ENCODE measurements around the gene RFX2.
"Not testable (repeated sequence)": the region's sequence is repeated elsewhere in the genome, so short reads cannot be mapped to it uniquely, and the experiment has no call there.

The RFX2 gene

DNA sequence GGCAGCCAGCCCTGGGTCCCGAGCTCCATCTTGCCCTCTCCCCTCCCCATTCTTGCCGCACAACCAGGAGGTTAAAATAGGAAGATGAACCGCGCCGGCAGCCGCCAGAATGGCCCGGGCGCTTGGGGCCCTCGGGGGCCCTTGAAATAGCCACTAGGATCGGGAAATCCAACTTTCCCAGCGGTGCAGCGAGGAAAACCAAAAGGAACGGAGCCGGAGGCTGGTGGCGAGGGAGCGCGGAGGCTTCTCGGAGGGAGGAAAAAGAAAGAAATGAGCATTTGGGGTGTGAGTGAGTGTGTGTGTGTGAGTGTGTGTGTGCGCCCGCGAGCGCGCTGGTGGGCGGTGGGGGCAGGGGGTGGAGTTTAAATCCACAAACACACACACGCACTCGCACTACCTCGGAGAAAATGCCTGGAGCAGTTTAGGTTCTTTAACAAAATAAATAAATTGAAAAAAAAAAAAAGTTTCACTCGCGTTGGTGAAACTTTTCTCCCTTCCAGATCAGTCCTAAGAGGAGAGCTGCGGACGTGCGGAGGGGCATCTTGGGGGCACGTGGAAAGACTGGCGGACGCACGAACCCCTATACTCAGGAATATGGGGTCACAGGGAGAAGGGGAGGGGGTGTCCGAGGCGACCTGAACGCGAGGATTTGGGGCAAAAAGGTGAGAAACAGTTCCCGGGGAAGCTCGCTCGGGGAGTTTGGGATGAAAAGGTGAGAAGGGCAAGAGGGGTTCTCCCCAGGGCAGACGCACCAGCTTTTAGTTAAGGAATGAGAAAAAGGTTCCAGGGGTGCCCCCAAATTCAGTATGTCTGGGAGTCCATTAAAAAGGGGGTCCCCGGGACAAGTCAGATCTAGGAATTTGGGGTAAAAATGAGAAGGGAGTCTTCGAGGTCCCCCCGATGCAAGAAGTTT is 1.3 kb downstream of the RFX2 start:
- DNase-seq = peak; percentile 37
- in situ Hi-C loops (cut with HindIII; ENCODE audit: low pct_ligation_motif_present, low pct_unique_long_range_greater_than_20kb, low sequenced_read_pairs) = no loop called here

DNA sequence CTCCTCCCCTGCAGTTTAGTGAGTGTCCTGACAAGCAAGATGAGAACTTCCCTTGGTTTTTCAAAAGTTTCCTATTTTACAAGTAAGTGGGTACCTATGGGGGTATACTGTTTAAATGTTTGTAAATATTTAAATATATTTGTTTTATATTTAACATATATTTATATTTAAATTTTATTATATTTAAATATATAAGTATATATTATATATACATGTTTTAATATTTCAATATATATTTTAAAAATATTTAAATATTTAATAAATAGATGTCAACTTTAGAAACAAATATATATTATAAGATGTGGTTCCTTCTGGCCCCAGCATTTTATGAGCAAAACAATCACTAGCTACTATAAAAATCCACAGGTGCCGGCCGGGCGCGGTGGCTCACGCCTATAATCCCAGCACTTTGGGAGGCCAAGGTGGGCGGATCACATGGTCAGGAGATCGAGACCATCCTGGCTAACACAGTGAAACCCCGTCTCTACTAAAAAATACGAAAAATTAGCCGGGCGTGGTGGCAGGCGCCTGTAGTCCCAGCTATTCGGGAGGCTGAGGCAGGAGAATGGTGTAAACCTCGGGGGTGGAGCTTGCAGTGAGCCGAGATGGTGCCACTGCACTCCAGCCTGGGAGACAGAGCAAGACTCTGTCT is 3.5 kb downstream of the RFX2 start:
- DNase-seq; in situ Hi-C loops (cut with HindIII; ENCODE audit: low pct_ligation_motif_present, low pct_unique_long_range_greater_than_20kb, low sequenced_read_pairs): not testable (repeated sequence)

DNA sequence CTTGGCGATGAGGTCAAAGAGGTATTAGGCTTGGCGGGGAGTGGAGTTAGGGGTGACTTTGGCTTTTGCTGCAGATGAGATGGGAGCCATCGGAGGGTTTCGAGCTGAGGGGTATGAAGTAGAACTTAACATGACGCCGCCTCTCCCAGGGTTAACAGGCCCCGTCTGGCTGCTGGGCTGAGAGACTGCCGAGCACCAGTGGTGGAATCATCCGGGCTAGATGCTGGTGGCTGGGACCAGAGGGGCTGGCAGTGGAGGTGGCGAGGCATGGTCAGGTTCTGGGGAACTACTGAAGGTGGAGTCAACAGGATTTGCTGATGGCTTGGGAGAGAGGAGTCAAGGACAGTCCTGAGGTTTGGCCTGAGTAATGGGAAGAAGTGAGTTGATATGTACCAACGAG is 4.9 kb downstream of the RFX2 start:
- in situ Hi-C loops (cut with HindIII; ENCODE audit: low pct_ligation_motif_present, low pct_unique_long_range_greater_than_20kb, low sequenced_read_pairs) = no loop called here
- no peak for DNase-seq

DNA sequence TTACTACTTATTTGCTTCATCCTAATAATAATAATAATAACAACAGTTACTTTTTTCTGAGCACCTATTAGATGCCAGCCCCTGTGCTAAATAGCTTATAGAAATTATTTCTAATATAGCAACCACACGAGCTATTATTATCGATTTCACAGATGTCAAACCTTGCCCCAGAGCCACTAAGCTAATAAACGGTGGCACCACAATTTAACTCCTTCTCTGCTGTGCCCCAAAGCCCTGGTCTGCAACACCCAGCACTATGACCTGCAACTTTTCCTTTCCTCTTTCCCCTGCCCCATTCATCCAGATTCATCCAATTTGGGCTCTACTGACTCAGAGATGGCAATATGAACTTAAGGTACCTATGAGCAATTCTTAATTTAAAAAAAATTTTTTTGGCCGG is 6.4 kb downstream of the RFX2 start:
- DNase-seq = no peak
- in situ Hi-C loops (cut with HindIII; ENCODE audit: low pct_ligation_motif_present, low pct_unique_long_range_greater_than_20kb, low sequenced_read_pairs) = no loop called here

DNA sequence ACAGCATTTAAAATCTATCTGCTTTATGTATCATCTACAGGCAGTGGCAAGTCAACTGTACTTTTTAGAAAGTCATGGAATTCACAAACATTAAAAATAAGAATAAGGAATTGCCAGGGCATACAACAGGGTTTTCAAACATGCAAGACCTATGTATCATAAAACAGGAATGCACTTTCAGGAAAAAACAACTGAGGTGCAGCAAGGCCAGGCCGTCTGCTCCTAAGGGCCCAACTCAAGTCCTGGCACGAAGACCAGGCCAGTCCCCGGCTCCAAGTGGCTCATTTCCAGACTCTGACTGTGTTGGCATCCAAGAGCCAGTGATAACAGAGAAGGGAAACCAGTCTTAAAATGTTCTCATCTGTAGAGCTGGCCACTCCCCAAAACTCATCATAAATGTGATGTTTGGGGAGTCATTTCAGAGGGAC is 7.1 kb downstream of the RFX2 start:
- no peak for DNase-seq
- in situ Hi-C loops (cut with HindIII; ENCODE audit: low pct_ligation_motif_present, low pct_unique_long_range_greater_than_20kb, low sequenced_read_pairs) = no loop called here

DNA sequence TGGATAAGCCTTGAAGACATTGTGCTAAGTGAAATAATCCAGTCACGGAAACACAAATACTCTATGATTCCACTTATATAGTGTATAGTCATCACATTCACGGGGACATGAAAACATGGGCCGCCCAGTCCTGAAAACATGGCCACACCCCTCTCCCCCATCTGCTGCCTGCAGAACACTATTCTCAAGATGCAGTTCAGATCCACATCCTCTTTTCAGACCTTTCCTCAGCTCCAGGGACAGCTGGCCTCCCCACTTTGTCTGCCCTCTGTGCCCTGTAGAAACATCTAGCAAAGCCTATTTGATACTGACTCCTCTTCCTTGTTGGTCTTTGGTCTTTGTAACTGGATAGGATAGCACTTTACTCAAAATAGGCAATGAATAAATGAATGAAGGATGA is 8.3 kb downstream of the RFX2 start:
- in situ Hi-C loops (cut with HindIII; ENCODE audit: low pct_ligation_motif_present, low pct_unique_long_range_greater_than_20kb, low sequenced_read_pairs) = no loop called here
- no peak for DNase-seq

DNA sequence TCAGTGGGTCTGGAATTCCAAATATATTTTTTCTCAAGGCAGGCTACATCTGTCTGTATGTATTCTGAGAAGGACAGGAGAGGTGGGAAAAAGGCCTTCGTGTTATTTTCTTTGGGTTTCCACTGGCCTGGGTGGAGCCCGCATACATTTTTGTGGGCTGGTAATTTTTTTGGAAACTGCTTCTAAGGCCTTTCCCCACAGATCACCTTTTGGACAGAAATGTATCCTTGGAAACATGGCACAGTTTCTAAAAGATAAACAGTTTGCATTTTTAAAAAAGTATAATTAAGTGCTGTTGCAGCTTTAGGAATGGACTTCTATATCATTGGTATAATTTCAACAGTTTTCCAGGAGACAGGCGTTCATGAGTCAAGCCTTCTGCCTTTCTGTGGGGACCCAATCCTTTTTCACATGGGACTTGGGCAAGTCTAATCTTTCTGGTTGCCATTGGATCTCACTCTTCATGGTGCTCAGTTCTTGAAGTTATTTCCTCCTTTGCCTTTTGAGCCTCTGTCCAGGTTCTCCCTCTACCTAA is 8.9 kb downstream of the RFX2 start:
- DNase-seq = no peak
- in situ Hi-C loops (cut with HindIII; ENCODE audit: low pct_ligation_motif_present, low pct_unique_long_range_greater_than_20kb, low sequenced_read_pairs) = no loop called here

DNA sequence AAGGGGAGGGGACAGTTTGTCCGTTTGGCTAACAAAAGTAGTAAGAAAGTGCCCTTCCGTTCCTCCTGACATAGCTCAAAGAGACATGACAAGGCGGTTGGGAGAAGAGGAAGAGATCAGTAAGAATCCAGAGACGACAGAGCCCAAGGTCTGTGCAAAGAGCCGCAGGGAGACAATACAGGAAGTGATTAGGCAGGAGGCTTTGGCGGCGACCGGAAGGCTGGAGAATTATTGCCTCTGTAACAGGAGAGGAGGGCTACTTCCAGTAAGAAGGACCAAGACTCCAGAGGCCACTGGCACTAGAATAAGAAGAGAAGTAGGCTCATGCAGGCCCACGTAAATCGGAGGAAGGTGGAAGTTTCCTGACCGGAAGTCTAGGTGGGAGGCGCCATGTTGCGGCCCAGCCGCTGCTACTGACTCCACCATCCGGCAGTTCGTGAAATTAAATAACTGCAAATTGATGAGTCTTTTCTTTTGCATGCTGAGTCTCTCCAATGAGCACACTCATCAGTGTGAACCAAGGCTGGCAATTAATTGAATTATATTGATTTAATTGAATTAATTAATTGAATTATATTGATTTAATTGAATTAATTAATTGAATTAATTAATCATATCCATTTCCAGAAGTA is 9.9 kb downstream of the RFX2 start:
- no peak for DNase-seq
- in situ Hi-C loops (cut with HindIII; ENCODE audit: low pct_ligation_motif_present, low pct_unique_long_range_greater_than_20kb, low sequenced_read_pairs) = no loop called here

DNA sequence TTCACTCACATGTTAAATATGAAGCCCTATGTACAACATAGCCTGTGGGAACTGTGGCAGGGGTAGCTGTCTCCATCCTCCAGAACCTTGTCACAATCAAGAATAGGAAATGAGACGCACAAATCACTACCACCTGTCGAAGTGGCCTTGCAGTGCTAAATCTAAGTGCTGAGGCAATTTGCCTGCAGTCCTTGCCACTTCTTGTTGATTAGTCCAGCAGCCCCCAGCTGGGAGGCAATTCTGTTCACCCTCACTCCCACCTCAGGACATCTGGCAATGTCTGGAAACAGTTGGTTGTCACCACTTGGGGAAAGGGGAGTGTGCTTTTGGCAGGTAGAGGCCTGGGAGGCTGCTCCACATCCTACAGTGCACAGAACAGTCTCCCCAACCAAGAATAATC is 10.7 kb downstream of the RFX2 start:
- no peak for DNase-seq

DNA sequence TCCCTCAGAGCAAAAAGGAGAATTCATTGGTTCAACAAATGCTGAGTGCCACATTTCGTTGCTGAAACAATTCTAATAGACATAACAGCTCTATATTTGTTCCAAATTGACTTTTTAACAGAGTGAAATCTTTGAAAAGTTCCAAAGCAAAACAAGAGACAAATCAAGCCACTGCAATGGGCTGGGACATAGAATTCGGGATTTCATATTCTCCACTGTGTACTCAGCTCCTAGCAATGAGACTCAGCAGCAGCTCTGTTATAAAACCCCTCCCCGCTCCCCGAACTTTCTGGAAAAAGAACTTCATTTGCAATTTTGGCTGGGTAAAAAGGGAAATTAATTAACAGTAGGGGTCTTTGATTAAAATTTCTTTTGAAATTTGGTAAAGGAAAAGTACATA is 11.3 kb downstream of the RFX2 start:
- no peak for DNase-seq
- in situ Hi-C loops (cut with HindIII; ENCODE audit: low pct_ligation_motif_present, low pct_unique_long_range_greater_than_20kb, low sequenced_read_pairs) = no loop called here

More for the DNA sequence above, 10.7 kb downstream of the RFX2 start:
- in situ Hi-C loops (cut with HindIII; ENCODE audit: low pct_ligation_motif_present, low pct_unique_long_range_greater_than_20kb, low sequenced_read_pairs) = no loop called here

DNA sequence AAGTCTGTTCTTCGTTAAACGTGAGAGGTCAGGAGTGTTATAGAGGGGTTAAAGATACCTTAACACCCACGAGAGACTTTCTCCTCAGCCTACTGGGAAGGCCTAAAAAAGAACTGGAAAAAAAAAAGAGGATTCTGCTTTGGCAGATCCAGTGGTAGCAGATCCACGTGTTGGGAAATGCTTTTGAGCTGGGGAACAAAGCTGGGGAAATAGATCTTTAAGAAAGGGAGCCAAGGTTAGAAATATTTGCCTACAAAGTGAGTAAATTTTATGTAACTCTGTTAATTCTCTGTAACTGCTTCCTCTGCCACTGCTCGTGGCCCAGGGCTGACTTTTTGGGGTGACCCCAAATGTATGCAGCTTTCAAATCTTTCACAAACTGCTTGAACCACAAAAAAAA is 11.7 kb downstream of the RFX2 start:
- in situ Hi-C loops (cut with HindIII; ENCODE audit: low pct_ligation_motif_present, low pct_unique_long_range_greater_than_20kb, low sequenced_read_pairs) = no loop called here
- no peak for DNase-seq

DNA sequence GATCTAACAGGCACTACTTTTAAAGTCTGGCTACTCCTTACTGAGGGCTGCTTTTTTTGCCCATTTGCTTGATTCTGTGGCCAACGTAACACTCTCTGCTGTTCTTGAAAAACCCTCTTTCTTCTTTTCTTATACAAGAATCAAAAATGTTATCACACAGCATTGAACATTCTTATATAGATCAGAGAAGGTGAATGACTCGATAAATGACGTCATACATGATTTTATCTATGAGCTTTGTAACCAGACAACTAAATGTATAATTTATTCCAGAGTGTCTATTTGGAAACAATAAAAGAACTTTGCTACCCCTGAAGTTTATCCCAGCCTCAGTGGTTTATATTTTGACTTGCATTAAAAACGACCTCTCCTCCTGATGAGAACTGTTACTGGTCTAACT is 12.4 kb downstream of the RFX2 start:
- in situ Hi-C loops (cut with HindIII; ENCODE audit: low pct_ligation_motif_present, low pct_unique_long_range_greater_than_20kb, low sequenced_read_pairs) = no loop called here
- no peak for DNase-seq

DNA sequence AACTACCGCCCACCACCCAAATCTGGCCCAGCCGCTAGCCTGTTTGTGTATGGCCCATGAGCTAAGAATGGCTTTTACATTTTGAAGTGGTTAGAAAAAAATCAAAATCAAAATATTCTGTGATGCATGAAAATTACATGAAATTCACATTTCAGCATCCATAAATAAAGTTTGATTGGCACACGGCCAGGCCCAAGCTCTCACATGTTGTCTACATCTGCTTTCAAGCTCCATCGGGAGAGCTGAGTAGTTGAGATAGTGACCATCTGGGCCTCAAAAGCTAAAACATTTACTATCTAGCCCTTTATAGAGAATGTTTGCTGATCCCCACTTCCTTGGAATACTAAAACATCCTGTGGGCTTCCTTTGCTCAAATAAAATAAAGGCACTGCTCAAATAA is 14.5 kb downstream of the RFX2 start:
- DNase-seq = no peak
- in situ Hi-C loops (cut with HindIII; ENCODE audit: low pct_ligation_motif_present, low pct_unique_long_range_greater_than_20kb, low sequenced_read_pairs) = no loop called here

DNA sequence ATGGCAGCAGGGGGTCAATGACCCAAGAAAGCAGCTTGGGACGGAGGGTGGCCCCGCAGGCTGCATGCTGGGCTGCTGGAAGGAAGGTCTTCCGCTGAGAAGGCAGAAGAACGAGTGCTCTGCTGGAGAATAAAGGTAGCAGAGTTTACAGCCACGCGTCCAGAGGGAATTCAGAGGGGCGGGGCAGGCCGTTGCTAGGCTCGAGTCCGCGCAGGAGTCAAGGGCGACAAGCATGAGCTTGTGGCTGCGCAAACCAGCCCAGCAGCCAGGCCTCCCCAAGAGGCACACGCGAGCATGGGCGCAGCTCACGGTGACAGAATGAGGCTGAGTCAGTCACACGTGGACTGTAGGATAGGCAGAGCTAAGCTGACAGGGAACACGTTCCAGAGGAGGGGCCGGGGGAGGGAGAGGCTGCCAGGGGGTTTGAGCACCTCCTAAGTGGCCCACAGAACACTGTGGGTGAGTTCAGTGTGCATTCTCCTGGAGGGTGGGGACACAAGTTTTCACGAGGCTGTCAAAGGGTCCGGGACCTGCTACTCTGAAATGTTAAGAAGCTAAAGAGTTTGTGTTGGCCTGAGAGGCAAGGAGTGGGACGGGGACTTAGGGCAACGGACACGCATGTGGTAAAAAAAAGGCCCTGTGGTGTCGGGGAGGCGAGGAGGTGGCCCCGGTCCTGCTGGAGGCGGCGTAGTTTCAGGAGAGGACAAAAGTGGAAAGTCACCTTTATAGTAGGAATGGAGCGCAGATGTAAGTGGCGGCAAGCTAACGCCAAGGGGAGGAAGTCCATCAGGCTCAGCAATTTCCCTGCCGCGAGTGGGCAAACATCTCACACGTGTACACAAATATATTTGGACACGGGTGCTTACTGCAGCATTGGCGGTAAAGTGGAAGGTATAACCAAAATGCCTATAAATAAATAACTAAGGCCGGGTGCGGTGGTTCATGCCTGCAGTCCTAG is 17.7 kb downstream of the RFX2 start:
- DNase-seq = peak; percentile 83
- in situ Hi-C loops (cut with HindIII; ENCODE audit: low pct_ligation_motif_present, low pct_unique_long_range_greater_than_20kb, low sequenced_read_pairs) = no loop called here

DNA sequence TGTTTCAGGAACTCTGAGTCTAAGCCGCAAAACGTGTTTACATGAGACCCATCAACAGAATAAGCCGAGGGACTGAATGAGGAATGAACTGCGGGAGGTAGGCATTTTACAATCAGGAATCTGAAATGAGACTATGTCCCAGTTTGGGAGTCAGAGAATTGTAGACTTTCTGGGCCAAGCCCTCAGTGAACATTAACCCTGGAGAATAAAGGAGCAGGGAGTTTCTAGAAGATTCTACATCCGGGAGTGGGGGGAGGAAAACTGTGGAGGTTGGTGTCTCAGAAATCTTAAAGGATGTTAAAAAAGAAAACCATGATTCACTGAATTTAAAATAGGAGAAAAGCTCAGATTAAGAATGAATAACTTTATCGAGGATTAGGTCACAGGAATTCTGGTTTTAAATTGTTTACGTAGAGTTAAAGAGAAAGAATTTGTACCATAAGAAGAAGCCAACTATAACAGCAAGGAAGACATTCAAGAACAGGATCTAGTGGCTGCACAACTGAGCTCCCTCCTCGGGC is 18.5 kb downstream of the RFX2 start:
- DNase-seq = peak; percentile 23
- in situ Hi-C loops (cut with HindIII; ENCODE audit: low pct_ligation_motif_present, low pct_unique_long_range_greater_than_20kb, low sequenced_read_pairs) = no loop called here

DNA sequence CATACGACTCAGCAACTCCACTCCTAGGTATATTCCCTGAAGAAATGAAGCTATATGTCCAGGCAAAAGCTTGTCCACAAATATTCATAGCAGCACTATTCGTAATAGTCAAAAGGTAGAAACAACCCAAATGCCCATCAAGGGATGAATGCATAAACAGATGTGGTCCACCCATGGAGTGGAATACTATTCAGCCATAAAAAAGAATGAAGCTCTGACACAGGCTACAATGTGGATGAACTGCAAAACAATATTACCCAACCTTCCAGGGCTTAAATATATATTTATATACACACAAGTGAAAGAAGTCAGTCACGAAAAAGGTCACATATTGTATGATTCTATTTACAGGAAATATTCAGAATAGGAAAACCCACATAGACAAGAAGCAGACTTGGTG is 19.7 kb downstream of the RFX2 start:
- no peak for DNase-seq
- in situ Hi-C loops (cut with HindIII; ENCODE audit: low pct_ligation_motif_present, low pct_unique_long_range_greater_than_20kb, low sequenced_read_pairs) = no loop called here

DNA sequence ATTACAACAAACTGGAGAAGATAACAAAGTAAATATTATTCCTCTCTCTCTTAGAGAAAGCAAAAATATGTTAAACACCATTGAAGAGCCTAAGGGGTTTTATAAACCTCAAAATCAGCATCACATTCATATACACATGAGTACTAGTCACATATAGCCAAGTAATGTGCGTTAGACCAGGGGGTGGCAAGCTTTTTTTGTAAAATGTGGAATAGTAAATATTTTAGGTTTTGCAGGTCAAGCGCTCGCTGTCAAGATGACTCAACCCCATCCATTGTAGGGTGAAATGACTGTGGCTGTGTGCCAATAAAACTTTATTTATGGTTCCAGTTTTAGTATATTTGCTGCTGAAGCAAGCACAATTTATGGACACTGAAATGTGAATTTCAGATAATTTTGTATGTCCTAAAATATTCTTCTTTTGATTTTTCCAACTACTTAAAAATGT is 21.7 kb downstream of the RFX2 start:
- in situ Hi-C loops (cut with HindIII; ENCODE audit: low pct_ligation_motif_present, low pct_unique_long_range_greater_than_20kb, low sequenced_read_pairs) = no loop called here
- no peak for DNase-seq

DNA sequence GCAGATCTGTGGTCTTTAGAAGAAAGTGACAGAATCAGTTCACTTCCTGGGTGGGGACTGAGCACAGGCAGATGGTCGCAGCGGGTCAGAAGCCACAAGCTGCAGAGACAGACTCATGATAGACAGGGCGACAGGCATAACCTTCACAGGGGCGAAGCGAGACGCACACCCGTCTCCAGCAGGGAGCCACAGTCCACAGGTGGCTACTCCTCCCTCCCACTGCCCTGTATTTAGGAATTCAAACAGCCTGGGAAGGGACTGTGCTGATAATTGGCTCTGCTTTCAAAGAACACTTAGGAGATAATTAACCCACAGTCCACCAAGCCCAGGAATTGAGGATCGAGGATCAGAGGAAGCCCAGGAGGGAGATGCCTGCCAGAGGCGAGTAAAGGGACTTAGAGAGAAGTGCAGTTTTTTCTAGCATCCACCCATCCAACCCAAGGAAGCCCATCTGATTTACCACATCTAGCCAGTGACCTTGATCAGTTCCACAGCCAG is 23.2 kb downstream of the RFX2 start:
- in situ Hi-C loops (cut with HindIII; ENCODE audit: low pct_ligation_motif_present, low pct_unique_long_range_greater_than_20kb, low sequenced_read_pairs) = no loop called here
- DNase-seq = peak; percentile 45
